GM12878 (cell line): ENCODE results near the gene GALC. TPM values are rescaled to one million over a fixed set of nuclear protein-coding genes. Genes with fewer than 3 reads are reported as not detected.

Experiments
- ATAC-seq: fragments of 200-7000 bp; cut with Tn5 transposase; 3 replicates; pipeline ENCODE4 v1.9.1; 2020; ENCODE audit warnings: mild to moderate bottlenecking, moderate library complexity
- BruUV-seq: library from RNA; stranded (reverse); fragments of 400-500 nt; replicated peaks from 2 replicates; lab custom pipeline; 2021; lab: Mats Ljungman, UMichigan
- CTCF ChIA-PET: fragments of 300-600 bp; sonication (Branson Sonifier 250); formaldehyde crosslinking; extraction: SDS; loops from one replicate; lab custom pipeline; 2021; ENCODE audit warnings: inconsistent platforms; lab: Yijun Ruan, JAX
- POLR2A ChIA-PET: fragments of 350-600 bp; formaldehyde crosslinking; extraction: SDS; loops from one replicate; lab custom pipeline; 2021; ENCODE audit warnings: inconsistent platforms; lab: Charles Lee
- RAD21 ChIA-PET: fragments of 300-600 bp; sonication (Branson Sonifier 250); formaldehyde crosslinking; loops from one replicate; lab custom pipeline; 2023; ENCODE audit warnings: antibody characterized with exemption; ENCODE audit not compliant: unreplicated experiment; lab: Charles Lee
- SMC1A ChIA-PET: fragments of 300-600 bp; sonication (Branson Sonifier 250); formaldehyde crosslinking; loops from one replicate; lab custom pipeline; 2023; ENCODE audit not compliant: unreplicated experiment, uncharacterized antibody; lab: Charles Lee
- DNase-seq: peaks from one replicate; pipeline ENCODE4 v3.0.0-alpha.2; 2011; ENCODE audit warnings: low read depth, low spot score
- FAIRE-seq: peaks from 3 replicates; lab custom pipeline; 2011; peaks lifted over from hg19 to GRCh38; lab: Jason Lieb, UNC
- H2AFZ ChIP-seq: 2 replicates; pipeline ENCODE4 v1.6.0; 2011; ENCODE audit warnings: low read depth, low read length, control low read depth; ENCODE audit not compliant: control insufficient read depth
- H3K27ac ChIP-seq: 2 replicates; pipeline ENCODE4 v1.5.1; 2011; ENCODE audit warnings: control low read depth; ENCODE audit not compliant: control insufficient read depth, insufficient read depth
- H3K27me3 ChIP-seq, 2 experiments: replicated peaks in 1 of 2; 2 replicates each; pipeline versions ENCODE4 v1.6.0 to v1.6.1; 2011; ENCODE audit warnings: low read length in 1 of 2; ENCODE audit not compliant: control insufficient read depth in 2 of 2, insufficient read depth in 2 of 2
- H3K36me3 ChIP-seq, 2 experiments: 2 replicates each; pipeline ENCODE4 v1.5.1; 2011; ENCODE audit warnings: low read length in 1 of 2; ENCODE audit not compliant: control insufficient read depth in 2 of 2, insufficient read depth in 2 of 2
- H3K4me1 ChIP-seq: 2 replicates; pipeline ENCODE4 v1.6.1; 2011; ENCODE audit warnings: mild to moderate bottlenecking, low read length, moderate library complexity, mixed read lengths; ENCODE audit not compliant: control insufficient read depth, insufficient read depth
- H3K4me2 ChIP-seq: 2 replicates; pipeline ENCODE4 v1.6.0; 2011; ENCODE audit warnings: control low read depth; ENCODE audit not compliant: control insufficient read depth, insufficient read depth
- H3K4me3 ChIP-seq: fragments of 200-600 bp; sonication (generic); 2 replicates; pipeline ENCODE4 v1.5.1; 2016
- H3K79me2 ChIP-seq: 2 replicates; pipeline ENCODE4 v1.6.0; 2011; ENCODE audit warnings: low read length; ENCODE audit not compliant: control insufficient read depth, insufficient read depth
- H3K9ac ChIP-seq: 2 replicates; pipeline ENCODE4 v1.8.0; 2011; ENCODE audit warnings: low read length, control low read depth, mixed read lengths; ENCODE audit not compliant: control insufficient read depth, insufficient read depth
- H3K9me3 ChIP-seq: replicated peaks from 3 replicates; pipeline ENCODE4 v1.5.1; 2011; ENCODE audit warnings: mild to moderate bottlenecking, low read length; ENCODE audit not compliant: control insufficient read depth, insufficient read depth
- H4K20me1 ChIP-seq: 2 replicates; pipeline ENCODE4 v1.6.0; 2011; ENCODE audit not compliant: control insufficient read depth, insufficient read depth
- BHLHE40 ChIP-seq, 2 experiments: fragments of 450-650 bp in 1 of 2; IDR thresholded peaks; 2 replicates each; pipeline ENCODE4 v1.6.1; 2011 to 2017; ENCODE audit warnings: low read depth in 2 of 2, borderline replicate concordance in 1 of 2, improper control_type of control experiment in 1 of 2, low read length in 1 of 2, mild to moderate bottlenecking in 1 of 2
- FOXM1 ChIP-seq: IDR thresholded peaks from 2 replicates; pipeline ENCODE4 v1.6.1; 2012; ENCODE audit warnings: low read depth, mild to moderate bottlenecking, inconsistent platforms, low read length, moderate library complexity
- HSF1 ChIP-seq: fragments of 150-350 bp; IDR thresholded peaks from 2 replicates; pipeline ENCODE4 v1.6.1; 2014; ENCODE audit warnings: mild to moderate bottlenecking, low read depth, low read length
- IRF5 ChIP-seq: fragments of 450-650 bp; IDR thresholded peaks from 2 replicates; pipeline ENCODE4 v1.6.1; 2017; ENCODE audit warnings: borderline replicate concordance
- MTA2 ChIP-seq: fragments of 450-650 bp; IDR thresholded peaks from 2 replicates; pipeline ENCODE4 v1.6.1; 2016; ENCODE audit warnings: low read depth, mild to moderate bottlenecking, moderate library complexity
- NBN ChIP-seq: fragments of 450-650 bp; IDR thresholded peaks from 2 replicates; pipeline ENCODE4 v1.6.1; 2016
- SPI1 ChIP-seq: IDR thresholded peaks from 2 replicates; pipeline ENCODE4 v1.6.1; 2011; ENCODE audit warnings: low read depth, mild to moderate bottlenecking, low read length, moderate library complexity, borderline replicate concordance; ENCODE audit not compliant: insufficient read depth
- SUPT20H ChIP-seq: IDR thresholded peaks from 2 replicates; pipeline ENCODE4 v1.6.1; 2011; ENCODE audit warnings: low read depth, mild to moderate bottlenecking, low read length, moderate library complexity, borderline replicate concordance; ENCODE audit not compliant: control insufficient read depth
- ZNF207 ChIP-seq: fragments of 450-650 bp; IDR thresholded peaks from 2 replicates; pipeline ENCODE4 v1.6.1; 2014; ENCODE audit warnings: antibody characterized with exemption, mild to moderate bottlenecking, borderline replicate concordance
- WGBS: methylation state at CpG from one replicate; pipeline ENCODE4 v1.1.6; 2016; ENCODE audit warnings: low lambda C conversion rate; ENCODE audit not compliant: insufficient replicate concordance, insufficient coverage; ENCODE audit errors: missing lambda C conversion rate; 5-methylcytosine and 5-hydroxymethylcytosine counted together
- in situ Hi-C: fragments of 300-500 bp; cut with MboI; formaldehyde crosslinking; loops from 9 replicates; pipeline ENCODE4 v1.14.3; 2018; ENCODE audit warnings: mixed read lengths
- intact Hi-C: fragments of 100-400 bp; cut with micrococcal nuclease; formaldehyde crosslinking; loops from one replicate; pipeline ENCODE4 v1.14.2; 2022; ENCODE audit not compliant: unreplicated experiment
- polyA plus RNA-seq, 11 experiments: library from polyadenylated mRNA; depleted of rRNA in 4 of 11; unstranded in 6 of 11; stranded (reverse) in 5 of 11; fragments of >200 nt; fragmentation: Nextera tagmentation in 4 of 11; fragmentation: Illumina TruSeq in 1 of 11; extraction: Ambion mirVana in 4 of 11; extraction: Trizol in 1 of 11; gene quantifications; 1 replicate in 1 of 11; 2 replicates in 10 of 11; pipeline versions ENCODE4 v1.2.1 to v1.2.3, GENCODE V29; 2011 to 2016; ENCODE audit warnings: inconsistent platforms in 2 of 11, missing spikeins in 2 of 11, low read depth in 1 of 11
- total RNA-seq, 4 experiments: library from RNA; depleted of rRNA in 3 of 4; stranded (reverse); fragments of >200 nt in 3 of 4; fragmentation: Illumina TruSeq in 1 of 4; extraction: Trizol in 1 of 4; gene quantifications; 2 replicates each; pipeline versions ENCODE4 v1.2.1 to v1.2.3, GENCODE V29; 2013 to 2021
- TF ChIP-seq, protein P1 (sequence below): fragments of 450-650 bp; IDR thresholded peaks from 2 replicates; pipeline ENCODE4 v1.6.1; 2016; ENCODE audit warnings: mild to moderate bottlenecking, moderate library complexity, borderline replicate concordance

GALC gene
- total and polyA plus RNA-seq, 10 of the 15 experiments (the other 5 are each of a cell fraction or from before 2014, with no cell fraction given), result 1.3 to 14.0 (median 4.5) TPM

DNA sequence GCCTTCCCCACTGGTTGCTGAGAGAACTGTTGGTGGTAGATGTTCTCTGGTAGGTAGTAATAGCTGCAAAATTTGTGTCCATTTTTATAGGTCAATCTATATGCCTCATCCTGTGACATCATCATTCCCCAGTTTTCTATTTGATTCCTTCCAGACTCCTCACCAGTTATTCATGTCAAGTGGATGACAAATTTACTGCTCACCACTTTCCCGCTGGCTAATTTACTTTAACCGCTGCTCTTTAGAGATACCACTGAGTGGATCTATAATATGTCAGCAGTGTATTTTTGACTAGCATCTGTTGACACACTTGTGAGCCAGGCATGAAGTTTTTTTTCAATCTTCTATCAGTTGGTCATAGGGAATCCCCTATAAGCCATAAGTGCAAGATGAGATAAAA, 36.5 kb upstream of the GALC start (continued):
- TF ChIP-seq, protein P1, sequence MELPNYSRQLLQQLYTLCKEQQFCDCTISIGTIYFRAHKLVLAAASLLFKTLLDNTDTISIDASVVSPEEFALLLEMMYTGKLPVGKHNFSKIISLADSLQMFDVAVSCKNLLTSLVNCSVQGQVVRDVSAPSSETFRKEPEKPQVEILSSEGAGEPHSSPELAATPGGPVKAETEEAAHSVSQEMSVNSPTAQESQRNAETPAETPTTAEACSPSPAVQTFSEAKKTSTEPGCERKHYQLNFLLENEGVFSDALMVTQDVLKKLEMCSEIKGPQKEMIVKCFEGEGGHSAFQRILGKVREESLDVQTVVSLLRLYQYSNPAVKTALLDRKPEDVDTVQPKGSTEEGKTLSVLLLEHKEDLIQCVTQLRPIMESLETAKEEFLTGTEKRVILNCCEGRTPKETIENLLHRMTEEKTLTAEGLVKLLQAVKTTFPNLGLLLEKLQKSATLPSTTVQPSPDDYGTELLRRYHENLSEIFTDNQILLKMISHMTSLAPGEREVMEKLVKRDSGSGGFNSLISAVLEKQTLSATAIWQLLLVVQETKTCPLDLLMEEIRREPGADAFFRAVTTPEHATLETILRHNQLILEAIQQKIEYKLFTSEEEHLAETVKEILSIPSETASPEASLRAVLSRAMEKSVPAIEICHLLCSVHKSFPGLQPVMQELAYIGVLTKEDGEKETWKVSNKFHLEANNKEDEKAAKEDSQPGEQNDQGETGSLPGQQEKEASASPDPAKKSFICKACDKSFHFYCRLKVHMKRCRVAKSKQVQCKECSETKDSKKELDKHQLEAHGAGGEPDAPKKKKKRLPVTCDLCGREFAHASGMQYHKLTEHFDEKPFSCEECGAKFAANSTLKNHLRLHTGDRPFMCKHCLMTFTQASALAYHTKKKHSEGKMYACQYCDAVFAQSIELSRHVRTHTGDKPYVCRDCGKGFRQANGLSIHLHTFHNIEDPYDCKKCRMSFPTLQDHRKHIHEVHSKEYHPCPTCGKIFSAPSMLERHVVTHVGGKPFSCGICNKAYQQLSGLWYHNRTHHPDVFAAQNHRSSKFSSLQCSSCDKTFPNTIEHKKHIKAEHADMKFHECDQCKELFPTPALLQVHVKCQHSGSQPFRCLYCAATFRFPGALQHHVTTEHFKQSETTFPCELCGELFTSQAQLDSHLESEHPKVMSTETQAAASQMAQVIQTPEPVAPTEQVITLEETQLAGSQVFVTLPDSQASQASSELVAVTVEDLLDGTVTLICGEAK, result no peak
- TF ChIP-seq ZNF207, result no peak
- no peak for TF ChIP-seq SUPT20H

- ChIA-PET SMC1A (interaction anchor here (0.9 to 1.4 kb wide), 3 partner anchors 13 to 163 kb away, joined by 3 to 4 read pairs (median 3); no protein-coding TSS in a partner anchor), CTCF (interaction anchor here (0.9 to 2.2 kb wide), 3 partner anchors 10 to 59 kb away, joined by 3 to 5 read pairs (median 3); no protein-coding TSS in a partner anchor), RAD21 (interaction anchor here (1.1 kb wide), 1 partner anchor 142 kb away, joined by 3 read pairs; no protein-coding TSS in a partner anchor), POLR2A (interaction anchor here (0.6 kb wide), 1 partner anchor 14 kb away, joined by 7 read pairs; no protein-coding TSS in a partner anchor)
- 20% methylated on average over 2 of the region's 2 CpGs for WGBS
- ATAC-seq (peak; percentile 24; the same call in 2 of the 3 replicates), FAIRE-seq (no peak), DNase-seq (no peak)
- Histone ChIP-seq H3K4me1 (no peaks in the 10 kb centered on the region), H3K27ac (no peak overlapping the region), H3K9ac (no peak overlapping the region), H3K4me2 (no peak overlapping the region), H3K27me3 (no peaks in the 10 kb centered on the region), H4K20me1 (no peaks in the 10 kb centered on the region), H2AFZ (no peak overlapping the region), H3K9me3 (no peaks in the 10 kb centered on the region), H3K4me3 (no peak overlapping the region), H3K79me2 (no peaks in the 10 kb centered on the region), H3K36me3 (no peaks in the 10 kb centered on the region)
- intact Hi-C loops (no loop called here), in situ Hi-C loops (no loop called here)
- BruUV-seq, result no TSS peak
- no peak for TF ChIP-seq HSF1
- no peak for TF ChIP-seq IRF5
- no peak for TF ChIP-seq SUPT20H
- TF ChIP-seq BHLHE40 (IDR thresholded peaks at IDR 0.05; ENCODE audit: borderline replicate concordance in 1 of 2, low read depth in 2 of 2, low read length in 1 of 2), result peak in 1 of 2 experiments; percentile 6; a peak in 1 of 4 replicates
- TF ChIP-seq FOXM1, result no peak
- TF ChIP-seq SPI1, result peak; percentile 38; the same call in 1 of the 2 replicates
- TF ChIP-seq NBN, result no peak
- no peak for TF ChIP-seq MTA2
Measured at GRCh38 chr14:88026890-88027289, 33.9 kb upstream of the GALC start.
